Measurements from ENCODE around the gene RGL2. TPM values are rescaled to one million over a fixed set of nuclear protein-coding genes. Genes with fewer than 3 reads are reported as not detected.

RGL2 gene
- total and polyA plus RNA-seq, 2 of the 13 experiments (the other 11 are each of a cell fraction or from before 2014, with no cell fraction given) = 22.9 to 47.4 TPM

GRCh38 chr6:33279971-33280511 lies 18.7 kb downstream of the RGL2 start (continued):
- TF ChIP-seq ARID4A (CRISPR knock-in tag; IDR thresholded peaks at IDR 0.05; ENCODE audit: borderline replicate concordance) (peak; percentile 75), CSRNP1 (CRISPR knock-in tag; IDR thresholded peaks at IDR 0.05) (no peak), SP140L (CRISPR knock-in tag; IDR thresholded peaks at IDR 0.05; ENCODE audit: borderline replicate concordance) (no peak), ZNF768 (CRISPR knock-in tag; IDR thresholded peaks at IDR 0.05) (no peak), BCL6 (CRISPR knock-in tag; IDR thresholded peaks at IDR 0.05) (0 out of 2 replicates have a peak, but pooled peaks have one; percentile 22), TFDP2 (CRISPR knock-in tag; IDR thresholded peaks at IDR 0.05) (no peak), GTF2F1 (IDR thresholded peaks at IDR 0.05; ENCODE audit: low read length) (no peak), ARNT2 (CRISPR knock-in tag; IDR thresholded peaks at IDR 0.05; ENCODE audit: low read depth) (0 out of 2 replicates have a peak, but pooled peaks have one; percentile 38), HOXD1 (CRISPR knock-in tag; IDR thresholded peaks at IDR 0.05) (no peak), NR2F2 (IDR thresholded peaks at IDR 0.05; ENCODE audit: borderline replicate concordance, low read depth) (peak; percentile 12; the same call in 1 of the 2 replicates), THAP7 (CRISPR knock-in tag; IDR thresholded peaks at IDR 0.05) (0 out of 2 replicates have a peak, but pooled peaks have one; percentile 55), HMG20B (CRISPR knock-in tag; conservative IDR thresholded peaks at IDR 0.05) (no peak), NR2F6 (IDR thresholded peaks at IDR 0.05) (peak; percentile 61), NR2F6 (CRISPR knock-in tag; IDR thresholded peaks at IDR 0.05) (peak; percentile 28; the same call in 1 of the 2 replicates), ZKSCAN8 (CRISPR knock-in tag; IDR thresholded peaks at IDR 0.05; ENCODE audit: borderline replicate concordance) (no peak), ARID2 (CRISPR knock-in tag; IDR thresholded peaks at IDR 0.05; ENCODE audit: borderline replicate concordance) (no peak), STAT5B (CRISPR knock-in tag; IDR thresholded peaks at IDR 0.05) (no peak), PATZ1 (CRISPR knock-in tag; IDR thresholded peaks at IDR 0.05) (peak; percentile 72), CTCF (CRISPR knock-in tag; IDR thresholded peaks at IDR 0.05) (peak; percentile 83)

Measured in HepG2 (cell line).